ENCODE measurements around the gene LMBR1. TPM values are rescaled to one million over a fixed set of nuclear protein-coding genes. Genes with fewer than 3 reads are reported as not detected.
"Not testable (repeated sequence)": the region's sequence is repeated elsewhere in the genome, so short reads cannot be mapped to it uniquely, and the experiment has no call there.

LMBR1 gene
- total and polyA plus RNA-seq, 2 donors (not counting 1 experiment from before 2014, with no cell fraction given), result 19.7 to 85.2 TPM

GRCh38 chr7:156903232-156903909, 10.4 kb upstream of the LMBR1 start:
- Histone ChIP-seq H3K79me2 (ENCODE audit: control insufficient read depth, insufficient read depth, low read length) (no peaks in the 10 kb centered on the region), H3K27ac (ENCODE audit: low read length in 2 of 2) (no peak overlapping the region), H3K9me3 (ENCODE audit: control extremely low read depth in 1 of 3, control insufficient read depth in 2 of 3, insufficient read depth in 1 of 3, low read length in 2 of 3) (no peaks in the 10 kb centered on the region), H3K4me3 (ENCODE audit: control extremely low read depth in 1 of 5, extremely low read depth in 1 of 5, insufficient read depth in 1 of 5, low read depth in 2 of 5, low read length in 4 of 5) (no peak overlapping the region), H3K9ac (ENCODE audit: low read length) (no peak overlapping the region), H3K4me2 (replicated peaks; ENCODE audit: low read depth, low read length, poor library complexity, severe bottlenecking) (no peak overlapping the region), H2AFZ (ENCODE audit: insufficient read depth, low read depth, low read length, poor library complexity, severe bottlenecking) (no peak overlapping the region), H4K20me1 (ENCODE audit: control insufficient read depth, insufficient read depth, low read length, poor library complexity, severe bottlenecking) (no peaks in the 10 kb centered on the region), H3K4me1 (ENCODE audit: control insufficient read depth in 2 of 2, insufficient read depth in 2 of 2, low read length in 2 of 2) (no peaks in the 10 kb centered on the region), H3K27me3 (replicated peaks in 1 of 4; ENCODE audit: control extremely low read depth in 1 of 4, control insufficient read depth in 3 of 4, insufficient read depth in 4 of 4, low read length in 3 of 4) (no peaks in the 10 kb centered on the region), H3K36me3 (replicated peaks in 1 of 2; ENCODE audit: control extremely low read depth in 1 of 2, control insufficient read depth in 1 of 2, extremely low read depth in 1 of 2, insufficient read depth in 2 of 2, low read length in 1 of 2) (no peaks in the 10 kb centered on the region)
- TF ChIP-seq, protein P1, sequence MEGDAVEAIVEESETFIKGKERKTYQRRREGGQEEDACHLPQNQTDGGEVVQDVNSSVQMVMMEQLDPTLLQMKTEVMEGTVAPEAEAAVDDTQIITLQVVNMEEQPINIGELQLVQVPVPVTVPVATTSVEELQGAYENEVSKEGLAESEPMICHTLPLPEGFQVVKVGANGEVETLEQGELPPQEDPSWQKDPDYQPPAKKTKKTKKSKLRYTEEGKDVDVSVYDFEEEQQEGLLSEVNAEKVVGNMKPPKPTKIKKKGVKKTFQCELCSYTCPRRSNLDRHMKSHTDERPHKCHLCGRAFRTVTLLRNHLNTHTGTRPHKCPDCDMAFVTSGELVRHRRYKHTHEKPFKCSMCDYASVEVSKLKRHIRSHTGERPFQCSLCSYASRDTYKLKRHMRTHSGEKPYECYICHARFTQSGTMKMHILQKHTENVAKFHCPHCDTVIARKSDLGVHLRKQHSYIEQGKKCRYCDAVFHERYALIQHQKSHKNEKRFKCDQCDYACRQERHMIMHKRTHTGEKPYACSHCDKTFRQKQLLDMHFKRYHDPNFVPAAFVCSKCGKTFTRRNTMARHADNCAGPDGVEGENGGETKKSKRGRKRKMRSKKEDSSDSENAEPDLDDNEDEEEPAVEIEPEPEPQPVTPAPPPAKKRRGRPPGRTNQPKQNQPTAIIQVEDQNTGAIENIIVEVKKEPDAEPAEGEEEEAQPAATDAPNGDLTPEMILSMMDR (IDR thresholded peaks at IDR 0.05), result no peak
- no peak for TF ChIP-seq EZH2 (IDR thresholded peaks at IDR 0.05; ENCODE audit: borderline replicate concordance, insufficient read depth, low read depth, low read length, poor library complexity, severe bottlenecking)
- DNase-seq, result no peak
- ATAC-seq (ENCODE audit: low read depth), result no peak
- no peak overlapping the region for H3K27ac Mint-ChIP-seq
- WGBS (ENCODE audit: insufficient coverage), result 57% methylated on average over 10 of the region's 10 CpGs
- POLR2A ChIA-PET, result no interaction called here
- peaks cover 9% of the 10 kb centered on the region for H3K27me3 Mint-ChIP-seq
- intact Hi-C loops (cut with micrococcal nuclease), result no loop called here
- no peak overlapping the region for H3K4me3 Mint-ChIP-seq
- CTCF ChIA-PET, result interaction anchor here (1.1 kb wide), 1 partner anchor 62 kb away, joined by 3 read pairs; no protein-coding TSS in a partner anchor
- no peaks in the 10 kb centered on the region for H3K9me3 Mint-ChIP-seq (ENCODE audit: insufficient read depth)
- H3K4me1 Mint-ChIP-seq, result no peaks in the 10 kb centered on the region

DNA sequence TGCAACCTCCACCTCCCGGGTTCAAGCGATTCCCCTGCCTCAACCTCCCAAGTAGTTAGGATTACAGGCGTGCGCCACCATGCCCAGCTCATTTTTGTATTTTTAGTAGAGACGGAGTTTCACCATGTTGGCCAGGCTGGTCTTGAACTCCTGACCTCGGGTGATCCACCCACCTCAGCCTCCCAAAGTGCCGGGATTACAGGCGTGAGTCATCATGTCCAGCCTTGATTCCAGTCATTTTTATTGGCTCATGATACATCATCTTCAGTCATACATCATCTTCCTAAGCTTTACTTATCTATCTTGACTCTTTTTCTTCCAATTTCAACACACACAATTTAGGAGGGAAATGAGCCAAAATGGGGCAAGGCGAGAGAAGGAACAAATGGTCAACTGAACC, 7.1 kb upstream of the LMBR1 start:
- H3K4me1 ChIP-seq (ENCODE audit: control insufficient read depth in 2 of 2, insufficient read depth in 2 of 2, low read length in 2 of 2); H3K4me2 ChIP-seq (replicated peaks; ENCODE audit: low read depth, low read length, poor library complexity, severe bottlenecking); H3K36me3 ChIP-seq (replicated peaks in 1 of 2; ENCODE audit: control extremely low read depth in 1 of 2, control insufficient read depth in 1 of 2, extremely low read depth in 1 of 2, insufficient read depth in 2 of 2, low read length in 1 of 2); DNase-seq; H2AFZ ChIP-seq (ENCODE audit: insufficient read depth, low read depth, low read length, poor library complexity, severe bottlenecking); H3K27me3 Mint-ChIP-seq; H3K79me2 ChIP-seq (ENCODE audit: control insufficient read depth, insufficient read depth, low read length); H3K27me3 ChIP-seq (replicated peaks in 1 of 4; ENCODE audit: control extremely low read depth in 1 of 4, control insufficient read depth in 3 of 4, insufficient read depth in 4 of 4, low read length in 3 of 4); H3K9me3 Mint-ChIP-seq (ENCODE audit: insufficient read depth); H4K20me1 ChIP-seq (ENCODE audit: control insufficient read depth, insufficient read depth, low read length, poor library complexity, severe bottlenecking); POLR2A ChIA-PET; intact Hi-C loops (cut with micrococcal nuclease); H3K9me3 ChIP-seq (ENCODE audit: control extremely low read depth in 1 of 3, control insufficient read depth in 2 of 3, insufficient read depth in 1 of 3, low read length in 2 of 3); H3K27ac ChIP-seq (ENCODE audit: low read length in 2 of 2); H3K4me3 ChIP-seq (ENCODE audit: control extremely low read depth in 1 of 5, extremely low read depth in 1 of 5, insufficient read depth in 1 of 5, low read depth in 2 of 5, low read length in 4 of 5); H3K27ac Mint-ChIP-seq; H3K9ac ChIP-seq (ENCODE audit: low read length); CTCF ChIA-PET; ATAC-seq (ENCODE audit: low read depth); H3K4me3 Mint-ChIP-seq: not testable (repeated sequence)
- peaks cover 11% of the 10 kb centered on the region for H3K4me1 Mint-ChIP-seq
- 69% methylated on average over 6 of the region's 9 CpGs for WGBS (ENCODE audit: insufficient coverage)
